ENCODE results near the gene COG5. TPM values are rescaled to one million over a fixed set of nuclear protein-coding genes. Genes with fewer than 3 reads are reported as not detected.

The COG5 gene
- polyA plus RNA-seq, 1 of the 3 experiments (the other 2 are of a cell fraction): 21.2 TPM

DNA sequence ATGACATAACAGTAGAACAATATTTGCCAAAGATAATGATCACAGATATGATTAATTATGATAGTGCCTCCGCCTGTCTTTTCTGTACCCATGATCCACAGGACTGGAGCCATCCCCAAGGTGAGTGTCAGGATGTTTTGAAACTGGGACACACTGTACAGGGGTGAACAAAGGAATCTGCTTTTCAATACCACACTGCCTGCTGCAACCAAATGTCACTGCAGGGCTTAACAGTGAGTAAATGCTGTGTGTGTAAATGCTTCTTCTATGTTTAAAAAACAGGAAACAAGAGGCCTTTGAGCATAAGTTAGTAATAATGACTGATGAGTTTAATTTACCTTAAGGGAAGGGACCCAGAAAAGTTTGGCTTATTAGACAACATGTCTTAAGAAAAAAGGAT is 329.7 kb downstream of the COG5 start:
- peaks cover 0 to 14% of the 10 kb centered on the region in 2 experiments for H3K36me3 ChIP-seq (replicated peaks in 1 of 2; ENCODE audit: control insufficient read depth in 1 of 2, insufficient read depth in 2 of 2, low read length in 1 of 2)
- H3F3A ChIP-seq (replicated peaks; ENCODE audit: insufficient read depth): peaks cover 28% of the 10 kb centered on the region
- no peaks in the 10 kb centered on the region for H3K9me2 ChIP-seq
- no peak for TF ChIP-seq MEF2A (IDR thresholded peaks at IDR 0.05; ENCODE audit: borderline replicate concordance, low read depth)
- no peak for TF ChIP-seq FOXJ3 (CRISPR knock-in tag; IDR thresholded peaks at IDR 0.05)
- no peak for TF ChIP-seq TEAD4 (IDR thresholded peaks at IDR 0.05; ENCODE audit: borderline replicate concordance, insufficient read depth)
- TF ChIP-seq, protein P1, sequence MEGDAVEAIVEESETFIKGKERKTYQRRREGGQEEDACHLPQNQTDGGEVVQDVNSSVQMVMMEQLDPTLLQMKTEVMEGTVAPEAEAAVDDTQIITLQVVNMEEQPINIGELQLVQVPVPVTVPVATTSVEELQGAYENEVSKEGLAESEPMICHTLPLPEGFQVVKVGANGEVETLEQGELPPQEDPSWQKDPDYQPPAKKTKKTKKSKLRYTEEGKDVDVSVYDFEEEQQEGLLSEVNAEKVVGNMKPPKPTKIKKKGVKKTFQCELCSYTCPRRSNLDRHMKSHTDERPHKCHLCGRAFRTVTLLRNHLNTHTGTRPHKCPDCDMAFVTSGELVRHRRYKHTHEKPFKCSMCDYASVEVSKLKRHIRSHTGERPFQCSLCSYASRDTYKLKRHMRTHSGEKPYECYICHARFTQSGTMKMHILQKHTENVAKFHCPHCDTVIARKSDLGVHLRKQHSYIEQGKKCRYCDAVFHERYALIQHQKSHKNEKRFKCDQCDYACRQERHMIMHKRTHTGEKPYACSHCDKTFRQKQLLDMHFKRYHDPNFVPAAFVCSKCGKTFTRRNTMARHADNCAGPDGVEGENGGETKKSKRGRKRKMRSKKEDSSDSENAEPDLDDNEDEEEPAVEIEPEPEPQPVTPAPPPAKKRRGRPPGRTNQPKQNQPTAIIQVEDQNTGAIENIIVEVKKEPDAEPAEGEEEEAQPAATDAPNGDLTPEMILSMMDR (IDR thresholded peaks at IDR 0.05): no peak
- no peak for TF ChIP-seq USF2 (IDR thresholded peaks at IDR 0.05; ENCODE audit: borderline replicate concordance, low read depth, low read length)
- no peak for TF ChIP-seq RAD21 (IDR thresholded peaks at IDR 0.05; ENCODE audit: low read length)
- TF ChIP-seq, protein P2, sequence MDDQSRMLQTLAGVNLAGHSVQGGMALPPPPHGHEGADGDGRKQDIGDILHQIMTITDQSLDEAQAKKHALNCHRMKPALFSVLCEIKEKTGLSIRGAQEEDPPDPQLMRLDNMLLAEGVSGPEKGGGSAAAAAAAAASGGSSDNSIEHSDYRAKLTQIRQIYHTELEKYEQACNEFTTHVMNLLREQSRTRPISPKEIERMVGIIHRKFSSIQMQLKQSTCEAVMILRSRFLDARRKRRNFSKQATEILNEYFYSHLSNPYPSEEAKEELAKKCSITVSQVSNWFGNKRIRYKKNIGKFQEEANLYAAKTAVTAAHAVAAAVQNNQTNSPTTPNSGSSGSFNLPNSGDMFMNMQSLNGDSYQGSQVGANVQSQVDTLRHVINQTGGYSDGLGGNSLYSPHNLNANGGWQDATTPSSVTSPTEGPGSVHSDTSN (IDR thresholded peaks at IDR 0.05): no peak
- no peak for TF ChIP-seq IRF3 (IDR thresholded peaks at IDR 0.05; ENCODE audit: low read depth, low read length)
- no peak for TF ChIP-seq TCF12 (IDR thresholded peaks at IDR 0.05)
- TF ChIP-seq USF1 (IDR thresholded peaks at IDR 0.05; ENCODE audit: borderline replicate concordance, low read depth): no peak
- no peak for TF ChIP-seq EP300 (IDR thresholded peaks at IDR 0.05; ENCODE audit: borderline replicate concordance in 1 of 2, low read depth in 1 of 2, low read length in 1 of 2)
- no peak for TF ChIP-seq ELF1 (IDR thresholded peaks at IDR 0.05)
- TF ChIP-seq RXRA (IDR thresholded peaks at IDR 0.05; ENCODE audit: borderline replicate concordance, low read depth): no peak
- no peak for TF ChIP-seq REST (IDR thresholded peaks at IDR 0.05; ENCODE audit: low read depth, low read length)
- no peak for TF ChIP-seq RCOR1 (IDR thresholded peaks at IDR 0.05; ENCODE audit: low read length)
- TF ChIP-seq, protein P3, sequence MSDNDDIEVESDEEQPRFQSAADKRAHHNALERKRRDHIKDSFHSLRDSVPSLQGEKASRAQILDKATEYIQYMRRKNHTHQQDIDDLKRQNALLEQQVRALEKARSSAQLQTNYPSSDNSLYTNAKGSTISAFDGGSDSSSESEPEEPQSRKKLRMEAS (IDR thresholded peaks at IDR 0.05; ENCODE audit: low read depth): no peak
- no peak for TF ChIP-seq NFIC (IDR thresholded peaks at IDR 0.05; ENCODE audit: borderline replicate concordance)
- H3K9me3 ChIP-seq: no peaks in the 10 kb centered on the region
- H3K4me3 ChIP-seq (ENCODE audit: low read depth in 2 of 2, low read length in 1 of 2): no peak overlapping the region
- DNase-seq: no peak
- H3K4me1 ChIP-seq (ENCODE audit: control insufficient read depth in 1 of 2, insufficient read depth in 2 of 2, low read depth in 1 of 2, low read length in 1 of 2): peaks cover 9 to 34% of the 10 kb centered on the region in 2 experiments
- H3K4me2 ChIP-seq: no peak overlapping the region
- H2AFZ ChIP-seq (ENCODE audit: low read depth): no peak overlapping the region
- POLR2A ChIA-PET: no interaction called here
- CTCF ChIA-PET: interaction anchor here (1.0 to 1.1 kb wide), 3 partner anchors 22 to 229 kb away, joined by 3 read pairs; no protein-coding TSS in a partner anchor
- H3K27ac ChIP-seq (ENCODE audit: low read depth in 2 of 2, low read length in 1 of 2): no peak overlapping the region
- 96% methylated on average over 1 of the region's 1 CpG for WGBS (ENCODE audit: low lambda C conversion rate)
- H4K20me1 ChIP-seq (ENCODE audit: insufficient read depth): no peaks in the 10 kb centered on the region; the same call in 1 of the 2 replicates
- H3K27me3 ChIP-seq (ENCODE audit: insufficient read depth): no peaks in the 10 kb centered on the region
- no peaks in the 10 kb centered on the region for H3K79me2 ChIP-seq (ENCODE audit: insufficient read depth)
- no peak overlapping the region for H3K9ac ChIP-seq

Data from SK-N-SH (cell line).